CD8-positive, alpha-beta memory T cell (primary cell): Measurements from ENCODE around the gene LRP1B. TPM values are rescaled to one million over a fixed set of nuclear protein-coding genes. Genes with fewer than 3 reads are reported as not detected.

Source experiments
- CTCF ChIA-PET: fragments of 350-600 bp; sonication (Branson Sonifier 250); formaldehyde crosslinking; loops from one replicate; lab custom pipeline; 2021; ENCODE audit warnings: antibody characterized with exemption; lab: Charles Lee
- POLR2A ChIA-PET: fragments of 350-600 bp; sonication (Branson Sonifier 250); formaldehyde crosslinking; loops from one replicate; lab custom pipeline; 2021; ENCODE audit warnings: antibody characterized with exemption; lab: Charles Lee
- DNase-seq, 5 donors: peaks; one replicate each; pipeline versions ENCODE4 v3.0.0 to v3.0.0-alpha.2; 2020 to 2022; ENCODE audit warnings: mixed read lengths in 1 of 5
- H3K27ac ChIP-seq: one replicate; pipeline ENCODE4 v1.7.0; 2013; ENCODE audit warnings: low read depth, mild to moderate bottlenecking, low read length, moderate library complexity
- H3K27me3 ChIP-seq: 2 replicates; pipeline ENCODE4 v1.7.0; 2013; ENCODE audit warnings: low read length, mild to moderate bottlenecking; ENCODE audit not compliant: insufficient read depth, poor library complexity, severe bottlenecking
- H3K36me3 ChIP-seq: 2 replicates; pipeline ENCODE4 v1.7.0; 2013; ENCODE audit warnings: mild to moderate bottlenecking, low read length, moderate library complexity; ENCODE audit not compliant: insufficient read depth
- H3K4me1 ChIP-seq: 2 replicates; pipeline ENCODE4 v1.7.0; 2013; ENCODE audit warnings: mild to moderate bottlenecking, low read length, moderate library complexity; ENCODE audit not compliant: insufficient read depth
- H3K4me3 ChIP-seq: 2 replicates; pipeline ENCODE4 v1.7.0; 2013; ENCODE audit warnings: mild to moderate bottlenecking, low read length
- H3K9me3 ChIP-seq: 2 replicates; pipeline ENCODE4 v1.7.0; 2013; ENCODE audit warnings: mild to moderate bottlenecking, low read length
- H3K27ac Mint-ChIP-seq, 8 donors: one replicate each; pipeline ENCODE4 v1.8.0; 2020 to 2021; ENCODE audit warnings: mixed read lengths in 8 of 8, mild to moderate bottlenecking in 6 of 8, inconsistent platforms in 3 of 8, moderate library complexity in 3 of 8
- H3K27me3 Mint-ChIP-seq, 2 donors: one replicate each; pipeline ENCODE4 v1.8.0; 2020 to 2021; ENCODE audit warnings: mixed read lengths in 2 of 2, mild to moderate bottlenecking in 1 of 2, moderate library complexity in 1 of 2
- H3K36me3 Mint-ChIP-seq, 3 donors: one replicate each; pipeline ENCODE4 v1.8.0; 2020 to 2021; ENCODE audit warnings: mixed read lengths in 3 of 3, inconsistent platforms in 1 of 3, mild to moderate bottlenecking in 1 of 3
- H3K4me1 Mint-ChIP-seq, 3 donors: one replicate each; pipeline ENCODE4 v1.8.0; 2020 to 2021; ENCODE audit warnings: mixed read lengths in 3 of 3, inconsistent platforms in 1 of 3, mild to moderate bottlenecking in 1 of 3
- H3K4me3 Mint-ChIP-seq, 7 donors: one replicate each; pipeline ENCODE4 v1.8.0; 2020 to 2021; ENCODE audit warnings: mixed read lengths in 7 of 7, mild to moderate bottlenecking in 6 of 7, moderate library complexity in 4 of 7, inconsistent platforms in 2 of 7
- H3K9me3 Mint-ChIP-seq, 5 donors: one replicate each; pipeline ENCODE4 v1.8.0; 2020 to 2022; ENCODE audit warnings: mixed read lengths in 5 of 5, mild to moderate bottlenecking in 3 of 5, moderate library complexity in 2 of 5, inconsistent platforms in 1 of 5
- polyA plus RNA-seq: library from polyadenylated mRNA; unstranded; fragments of 300-500 nt; fragmentation: Illumina TruSeq; gene quantifications from one replicate; pipeline ENCODE4 v1.2.3, GENCODE V29; 2021
- total RNA-seq, 2 experiments: library from RNA; stranded (reverse); gene quantifications; one replicate each; pipeline ENCODE4 v1.2.3, GENCODE V29; 2021

The LRP1B gene
- total and polyA plus RNA-seq, 3 experiments from 2014 or later = not detected

DNA sequence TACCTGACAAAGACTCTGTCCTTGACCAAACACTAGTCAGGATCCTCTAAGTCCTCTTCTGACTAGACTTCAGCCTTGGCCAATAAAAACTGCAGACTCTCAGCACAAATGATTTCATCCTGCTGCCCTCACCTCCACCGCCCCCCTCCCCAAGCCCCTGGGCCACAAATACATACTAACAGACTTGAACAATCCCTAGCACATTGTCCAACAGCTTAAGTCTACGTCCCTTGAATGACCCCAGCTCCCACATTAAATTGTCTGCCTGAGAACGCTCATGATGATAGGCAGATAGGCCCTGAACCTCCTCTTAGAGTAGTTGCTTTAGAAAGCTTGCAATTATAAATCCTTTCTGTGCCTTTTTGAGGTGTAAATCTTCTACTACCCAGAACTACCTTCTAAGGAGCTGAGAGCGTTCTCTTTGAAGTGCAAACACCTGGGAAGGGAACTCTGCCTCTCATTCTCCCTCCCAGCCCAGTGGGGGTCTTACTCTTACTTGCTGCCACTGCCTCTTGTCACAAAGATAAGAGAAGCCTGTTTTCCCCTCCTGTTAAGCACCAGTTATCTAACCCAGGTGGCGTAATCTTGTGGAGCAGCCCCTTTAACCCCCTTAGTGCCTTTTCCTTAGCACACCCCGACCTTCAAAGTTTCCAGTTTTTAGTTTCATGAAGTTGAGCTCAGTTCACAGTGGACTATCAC, 1225.6 kb downstream of the LRP1B start:
- peaks cover 3 to 18% (median 4%) of the 10 kb centered on the region in 5 donors for H3K9me3 Mint-ChIP-seq
- DNase-seq = no peak
- Histone ChIP-seq H3K27ac (no peak overlapping the region), H3K4me1 (no peaks in the 10 kb centered on the region), H3K36me3 (no peaks in the 10 kb centered on the region), H3K4me3 (no peak overlapping the region), H3K9me3 (no peaks in the 10 kb centered on the region), H3K27me3 (no peaks in the 10 kb centered on the region)
- POLR2A ChIA-PET = no interaction called here
- no peaks in the 10 kb centered on the region for H3K36me3 Mint-ChIP-seq
- H3K4me3 Mint-ChIP-seq = no peak overlapping the region
- H3K27me3 Mint-ChIP-seq = peaks cover 0 to 1% of the 10 kb centered on the region in 2 donors
- CTCF ChIA-PET = no interaction called here
- no peak overlapping the region for H3K27ac Mint-ChIP-seq
- H3K4me1 Mint-ChIP-seq = no peaks in the 10 kb centered on the region

DNA sequence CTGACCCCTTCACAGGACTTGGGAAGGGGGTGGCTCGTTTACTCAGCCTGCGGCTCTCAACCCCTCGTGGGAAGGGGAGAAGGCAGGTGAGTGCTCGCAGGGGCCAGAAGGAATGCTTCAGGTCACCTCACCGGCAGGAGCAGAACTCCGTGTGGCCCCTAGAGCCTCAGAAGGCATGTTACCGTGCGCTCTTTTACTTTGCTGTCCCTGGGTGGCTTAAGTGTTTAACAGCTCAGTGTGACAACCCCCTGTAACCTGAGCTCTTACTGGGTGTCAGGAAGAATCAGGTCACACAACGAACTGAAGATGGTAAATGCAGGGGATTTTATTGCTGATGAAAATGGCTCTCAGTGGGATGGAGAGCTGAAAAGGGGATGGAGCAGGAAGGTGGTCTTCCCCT, 1235.4 kb downstream of the LRP1B start:
- POLR2A ChIA-PET = no interaction called here
- H3K4me1 ChIP-seq = no peaks in the 10 kb centered on the region
- Mint-ChIP-seq H3K27me3 (no peaks in the 10 kb centered on the region), H3K27ac (no peak overlapping the region), H3K9me3 (peaks cover 8 to 40% (median 9%) of the 10 kb centered on the region in 5 donors), H3K36me3 (no peaks in the 10 kb centered on the region), H3K4me1 (no peaks in the 10 kb centered on the region), H3K4me3 (no peak overlapping the region)
- CTCF ChIA-PET = no interaction called here
- H3K36me3 ChIP-seq = no peaks in the 10 kb centered on the region
- H3K27me3 ChIP-seq = no peaks in the 10 kb centered on the region
- no peak overlapping the region for H3K27ac ChIP-seq
- no peak for DNase-seq
- no peak overlapping the region for H3K4me3 ChIP-seq
- H3K9me3 ChIP-seq = no peaks in the 10 kb centered on the region

DNA sequence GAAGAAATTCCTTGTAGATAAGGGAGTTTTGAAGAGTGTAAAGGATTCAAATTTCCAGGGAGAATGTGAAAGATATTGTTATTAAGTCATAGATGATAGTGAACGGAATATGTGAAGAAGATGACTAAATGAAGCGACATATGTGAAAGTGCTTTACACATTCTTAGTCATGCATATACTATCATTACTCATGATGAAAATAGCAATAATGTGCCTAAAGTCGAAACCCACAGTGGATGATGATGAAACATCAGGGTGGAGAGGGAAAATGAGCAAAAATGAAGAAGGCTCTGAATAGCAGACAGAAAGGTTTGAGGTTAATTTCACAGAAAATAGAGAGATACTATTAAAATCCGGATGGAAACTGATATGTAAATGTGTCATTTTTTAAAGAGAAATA, 1237.1 kb downstream of the LRP1B start:
- no peak for DNase-seq
- no peaks in the 10 kb centered on the region for H3K9me3 ChIP-seq
- H3K27ac ChIP-seq = no peak overlapping the region
- H3K4me1 ChIP-seq = no peaks in the 10 kb centered on the region
- Mint-ChIP-seq H3K9me3 (peaks cover 7 to 31% (median 15%) of the 10 kb centered on the region in 5 donors), H3K4me3 (no peak overlapping the region), H3K4me1 (no peaks in the 10 kb centered on the region), H3K27ac (no peak overlapping the region), H3K27me3 (no peaks in the 10 kb centered on the region), H3K36me3 (no peaks in the 10 kb centered on the region)
- no peaks in the 10 kb centered on the region for H3K27me3 ChIP-seq
- ChIA-PET CTCF (no interaction called here), POLR2A (no interaction called here)
- no peaks in the 10 kb centered on the region for H3K36me3 ChIP-seq
- no peak overlapping the region for H3K4me3 ChIP-seq

DNA sequence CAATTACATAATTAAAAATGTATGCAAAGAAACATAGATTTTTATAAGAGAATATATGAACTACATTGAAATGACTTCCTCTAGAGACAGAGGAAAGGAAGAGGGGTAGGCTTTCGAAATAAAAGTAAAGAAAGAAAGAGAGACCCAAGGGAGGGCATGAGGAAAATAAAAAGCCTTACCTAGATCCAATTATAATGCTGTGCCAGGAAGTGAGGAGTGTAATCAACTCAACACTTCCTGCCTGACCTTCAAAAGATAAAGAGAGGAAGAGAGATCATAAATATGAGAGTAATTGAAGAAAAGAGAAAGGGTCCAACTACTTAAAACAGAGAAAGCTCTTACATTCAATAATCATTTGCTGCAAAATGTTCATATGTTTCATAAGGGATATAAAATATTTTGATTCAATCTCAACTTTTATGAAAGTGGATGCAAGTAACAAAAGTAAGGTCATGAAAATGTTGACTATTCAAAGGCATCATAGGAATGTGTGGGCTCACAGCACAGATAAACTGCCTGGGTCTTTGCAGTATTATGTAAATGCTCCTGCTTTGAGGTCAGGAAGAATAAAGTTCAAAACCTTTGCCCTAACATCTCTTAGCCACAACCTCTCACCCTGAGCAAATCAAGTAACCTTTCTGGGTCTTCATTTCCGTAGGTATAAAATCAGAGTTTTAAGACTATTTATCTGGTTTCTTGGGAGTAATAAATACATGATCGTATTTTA, 1237.7 kb downstream of the LRP1B start:
- H3K27me3 ChIP-seq = no peaks in the 10 kb centered on the region
- Mint-ChIP-seq H3K27ac (no peak overlapping the region), H3K36me3 (no peaks in the 10 kb centered on the region), H3K4me3 (no peak overlapping the region), H3K27me3 (no peaks in the 10 kb centered on the region), H3K9me3 (peaks cover 5 to 29% (median 12%) of the 10 kb centered on the region in 5 donors), H3K4me1 (no peaks in the 10 kb centered on the region)
- no peak for DNase-seq
- H3K4me3 ChIP-seq = no peak overlapping the region
- H3K27ac ChIP-seq = no peak overlapping the region
- no peaks in the 10 kb centered on the region for H3K4me1 ChIP-seq
- CTCF ChIA-PET = no interaction called here
- H3K36me3 ChIP-seq = no peaks in the 10 kb centered on the region
- POLR2A ChIA-PET = no interaction called here
- no peaks in the 10 kb centered on the region for H3K9me3 ChIP-seq

DNA sequence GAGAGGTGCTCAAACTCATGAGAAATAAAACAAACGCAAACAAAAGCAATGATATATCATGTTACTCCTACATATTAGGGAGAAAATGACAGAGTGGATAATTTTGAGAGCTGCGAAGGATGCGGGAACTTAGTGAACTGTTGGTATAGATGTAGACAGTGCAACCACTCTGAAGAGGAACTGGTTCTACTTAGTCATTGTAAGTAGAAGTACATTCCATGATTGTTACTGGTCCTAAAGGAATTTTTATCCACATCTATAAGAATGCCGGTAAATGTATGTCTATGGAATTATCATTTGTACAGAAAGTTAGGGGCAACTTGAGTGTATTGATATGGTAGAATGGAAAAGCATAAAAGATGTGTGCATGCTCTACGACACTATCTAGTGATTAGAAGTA, 1238.4 kb downstream of the LRP1B start:
- no peak overlapping the region for H3K27ac ChIP-seq
- H3K4me1 ChIP-seq = no peaks in the 10 kb centered on the region
- no peaks in the 10 kb centered on the region for H3K4me1 Mint-ChIP-seq
- H3K27me3 ChIP-seq = no peaks in the 10 kb centered on the region
- H3K27me3 Mint-ChIP-seq = no peaks in the 10 kb centered on the region
- POLR2A ChIA-PET = no interaction called here
- H3K27ac Mint-ChIP-seq = no peak overlapping the region
- CTCF ChIA-PET = no interaction called here
- H3K9me3 ChIP-seq = no peaks in the 10 kb centered on the region
- H3K4me3 ChIP-seq = no peak overlapping the region
- H3K36me3 Mint-ChIP-seq = no peaks in the 10 kb centered on the region
- H3K4me3 Mint-ChIP-seq = no peak overlapping the region
- peaks cover 5 to 29% (median 14%) of the 10 kb centered on the region in 5 donors for H3K9me3 Mint-ChIP-seq
- no peak for DNase-seq
- no peaks in the 10 kb centered on the region for H3K36me3 ChIP-seq

DNA sequence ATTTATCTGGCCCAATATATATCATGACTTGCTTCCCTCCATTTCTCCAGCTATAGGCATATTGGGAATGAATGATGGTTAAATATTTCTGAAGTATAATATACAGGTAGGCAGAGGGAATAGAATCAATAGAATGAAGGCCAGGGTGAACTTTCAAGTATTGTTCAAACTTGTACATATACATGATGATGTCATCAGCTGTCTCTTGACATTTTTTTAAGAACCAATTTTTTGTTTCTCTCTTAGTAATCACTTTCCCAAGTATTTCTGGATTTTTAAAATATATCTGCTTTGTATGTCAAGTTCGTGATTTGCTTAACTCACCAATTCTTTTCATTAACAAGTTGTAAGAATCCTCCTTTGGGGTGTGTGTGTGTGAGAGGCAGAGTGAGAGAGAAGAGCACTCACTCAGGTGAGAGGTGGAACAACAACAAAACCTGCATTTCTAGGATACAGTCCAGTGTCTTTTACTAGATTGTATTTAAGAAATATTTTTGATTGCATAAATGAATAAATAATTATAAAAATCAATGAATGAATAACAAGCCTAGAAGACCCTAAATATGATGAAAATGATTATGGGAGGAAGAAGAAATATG, 1239.1 kb downstream of the LRP1B start:
- H3K27ac ChIP-seq = no peak overlapping the region
- no peak for DNase-seq
- Mint-ChIP-seq H3K27me3 (no peaks in the 10 kb centered on the region), H3K4me3 (no peak overlapping the region), H3K36me3 (no peaks in the 10 kb centered on the region), H3K9me3 (peaks cover 5 to 28% (median 14%) of the 10 kb centered on the region in 5 donors), H3K4me1 (no peaks in the 10 kb centered on the region), H3K27ac (no peak overlapping the region)
- no peaks in the 10 kb centered on the region for H3K4me1 ChIP-seq
- H3K9me3 ChIP-seq = no peaks in the 10 kb centered on the region
- H3K27me3 ChIP-seq = no peaks in the 10 kb centered on the region
- no peak overlapping the region for H3K4me3 ChIP-seq
- ChIA-PET CTCF (no interaction called here), POLR2A (no interaction called here)
- H3K36me3 ChIP-seq = no peaks in the 10 kb centered on the region

DNA sequence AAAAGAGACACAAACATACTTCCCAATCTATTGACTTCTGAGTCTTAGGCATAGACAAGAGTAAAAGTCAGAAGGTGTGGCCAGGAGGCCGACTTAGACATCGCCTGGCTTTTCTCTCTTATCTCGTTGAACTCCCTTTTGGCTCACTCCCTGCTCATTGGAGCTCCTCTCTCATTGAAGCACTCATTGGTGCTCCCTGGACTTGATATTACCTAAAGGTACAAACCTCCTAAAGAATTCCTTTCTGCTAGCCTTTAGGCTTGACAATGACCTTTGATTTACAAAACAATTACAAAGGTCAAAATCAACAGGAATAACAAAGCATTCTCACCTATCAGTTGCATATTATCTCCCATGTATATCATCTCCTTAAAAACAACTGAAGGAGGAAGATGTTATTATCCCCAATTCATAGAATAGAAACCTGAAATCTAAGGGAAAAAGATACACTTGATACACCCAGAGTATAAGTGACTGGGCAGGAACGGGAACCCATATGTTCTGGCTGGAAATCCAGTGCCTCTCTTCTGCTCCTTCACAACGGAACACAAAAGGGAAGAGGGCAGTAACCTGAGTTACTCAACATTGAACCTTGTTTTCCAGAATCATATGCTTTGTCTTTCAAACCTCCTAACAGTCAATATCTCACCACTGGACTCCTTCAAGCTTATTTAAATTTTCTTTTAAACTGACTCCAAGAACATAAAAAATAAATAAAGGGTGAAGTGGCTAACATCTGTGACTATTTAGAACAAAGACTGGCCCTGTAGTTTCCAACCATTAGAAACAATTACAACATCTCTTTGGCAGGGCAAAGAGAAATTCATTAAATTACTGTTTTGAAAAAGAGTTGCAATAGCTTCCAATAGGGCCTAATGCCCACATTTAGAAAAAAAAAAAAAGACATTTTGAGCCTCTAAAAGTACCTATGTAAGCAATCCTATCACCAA, 1247.9 kb downstream of the LRP1B start:
- H3K4me3 Mint-ChIP-seq = no peak overlapping the region
- no peak overlapping the region for H3K4me3 ChIP-seq
- DNase-seq = no peak
- ChIA-PET CTCF (no interaction called here), POLR2A (no interaction called here)
- H3K27ac Mint-ChIP-seq = no peak overlapping the region
- no peaks in the 10 kb centered on the region for H3K27me3 Mint-ChIP-seq
- H3K9me3 ChIP-seq = no peaks in the 10 kb centered on the region
- H3K4me1 Mint-ChIP-seq = no peaks in the 10 kb centered on the region
- no peaks in the 10 kb centered on the region for H3K36me3 Mint-ChIP-seq
- H3K27me3 ChIP-seq = no peaks in the 10 kb centered on the region
- H3K9me3 Mint-ChIP-seq = peaks cover 0 to 30% (median 8%) of the 10 kb centered on the region in 5 donors
- H3K4me1 ChIP-seq = no peaks in the 10 kb centered on the region
- no peaks in the 10 kb centered on the region for H3K36me3 ChIP-seq
- no peak overlapping the region for H3K27ac ChIP-seq
